Measurements from ENCODE around the gene POM121. TPM values are rescaled to one million over a fixed set of nuclear protein-coding genes. Genes with fewer than 3 reads are reported as not detected.
A peak's percentile ranks its signal among the peaks of the same experiment; 100 is the strongest.
"Not testable (repeated sequence)": the region's sequence is repeated elsewhere in the genome, so short reads cannot be mapped to it uniquely, and the experiment has no call there.

The POM121 gene
- total and polyA plus RNA-seq, 11 donors, result 8.3 to 23.2 (median 16.1) TPM

GRCh38 chr7:72982084-72982483 lies 57.2 kb downstream of the POM121 start:
- H3K4me1 ChIP-seq; H3K4me3 ChIP-seq; ATAC-seq; H3K9me3 ChIP-seq; H3K36me3 ChIP-seq; H3K27me3 ChIP-seq; intact Hi-C loops (cut with DNase I); H3K27ac ChIP-seq; DNase-seq: not testable (repeated sequence)
- WGBS, 4 donors, result 95 to 100% (median 97%) methylated on average over 1 to 7 of the region's 11 CpGs

DNA sequence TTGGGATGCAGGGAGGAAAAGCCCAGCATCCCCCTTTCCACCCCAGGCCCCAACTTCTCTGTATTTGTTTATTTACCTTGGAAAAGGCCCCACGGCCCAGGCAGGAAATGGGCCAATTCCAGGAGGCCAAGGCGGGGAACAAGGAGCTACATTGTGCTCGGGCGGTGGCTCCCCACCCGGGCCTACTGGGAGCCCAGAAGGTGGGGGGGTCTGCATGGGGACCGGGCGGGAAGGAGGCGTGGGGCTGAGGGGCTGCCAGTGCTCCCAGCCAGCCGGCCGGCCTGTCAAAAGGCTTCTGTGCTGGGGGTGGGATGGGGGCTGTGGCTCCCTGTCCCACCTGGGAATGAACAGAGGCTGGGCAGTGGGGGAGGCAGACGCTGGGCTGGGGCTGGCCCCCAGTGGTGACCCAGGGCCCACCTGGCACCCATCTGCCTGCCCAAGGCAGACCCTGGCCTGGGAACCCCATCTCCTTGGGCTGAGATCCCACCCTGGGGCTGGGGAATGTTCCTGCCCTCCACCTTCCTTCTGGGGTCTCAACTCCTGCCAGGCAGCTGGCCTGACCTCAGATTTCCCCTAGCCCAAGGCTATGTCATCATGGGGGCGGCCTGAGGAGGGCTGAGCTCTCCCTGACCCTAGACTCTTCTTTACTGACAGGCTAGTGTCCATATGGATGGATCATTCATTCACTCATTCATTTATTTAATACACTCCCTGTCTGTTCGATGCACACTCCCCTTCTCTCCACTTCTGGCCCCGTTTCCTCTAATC lies 65.4 kb downstream of the POM121 start:
- H3K27ac ChIP-seq, result peak overlapping the region in 1 of 12 donors; percentile 29
- WGBS, 4 donors, result 34 to 67% methylated on average over 9 to 10 of the region's 14 CpGs; no CpG with 5 or more reads in 2 of the 4 donors
- DNase-seq, result peak; percentile 18 to 63 (median 30)
- H3K27me3 ChIP-seq; intact Hi-C loops (cut with DNase I); H3K9me3 ChIP-seq; H3K4me3 ChIP-seq; H3K4me1 ChIP-seq; H3K36me3 ChIP-seq: not testable (repeated sequence)
- ATAC-seq, result peak; percentile 81 to 93 (median 86)

- H3K4me1 ChIP-seq; H3K27me3 ChIP-seq; intact Hi-C loops (cut with DNase I); H3K4me3 ChIP-seq; H3K36me3 ChIP-seq; H3K27ac ChIP-seq; H3K9me3 ChIP-seq; ATAC-seq: not testable (repeated sequence)
- WGBS, 4 donors, result 98 to 100% (median 99%) methylated on average over 6 to 8 of the region's 8 CpGs
- DNase-seq, result peak in 1 of 5 donors; percentile 2
These were observed 70.6 kb downstream of the POM121 start for GRCh38 chr7:72995484-72995883.

DNA sequence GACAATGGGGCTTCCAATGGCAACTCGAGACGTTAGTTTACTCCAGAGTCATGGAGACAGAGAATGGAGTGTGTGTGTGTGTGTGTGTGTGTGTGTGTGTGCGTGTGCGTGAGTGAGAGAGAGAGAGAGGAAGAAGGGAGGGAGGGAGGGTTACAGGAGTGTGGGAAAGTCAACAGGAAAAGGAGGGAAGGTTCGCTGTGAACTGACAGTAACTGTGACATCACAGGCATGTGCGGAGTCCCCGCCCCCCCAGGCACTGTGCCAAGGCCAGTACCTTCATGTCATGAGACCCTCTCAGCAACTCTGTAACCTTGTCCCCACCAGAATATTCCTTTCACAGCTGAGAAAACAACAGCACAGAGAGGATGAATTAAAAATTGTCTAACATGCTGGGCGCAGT lies 72.6 kb downstream of the POM121 start:
- H3K36me3 ChIP-seq; intact Hi-C loops (cut with DNase I); H3K9me3 ChIP-seq; H3K27me3 ChIP-seq; H3K4me1 ChIP-seq; H3K27ac ChIP-seq; H3K4me3 ChIP-seq: not testable (repeated sequence)
- WGBS, 4 donors, result 60 to 86% (median 70%) methylated on average over 1 to 4 of the region's 8 CpGs
- peak in 2 of 5 donors; percentile 8 to 19 for DNase-seq
- ATAC-seq, result peak; percentile 41 to 61 (median 52)

- H3K36me3 ChIP-seq, result not testable (repeated sequence)
- ATAC-seq, result peak in 3 of 4 donors; percentile 17 to 39 (median 20)
- no CpG with 5 or more reads among the region's 11 CpGs for WGBS, 4 donors
These were observed 73.1 kb downstream of the POM121 start for GRCh38 chr7:72997887-72998468.

More at GRCh38 chr7:72997887-72998468, 73.1 kb downstream of the POM121 start:
- intact Hi-C loops (cut with DNase I); H3K4me1 ChIP-seq; H3K27me3 ChIP-seq; H3K27ac ChIP-seq; H3K9me3 ChIP-seq; DNase-seq; H3K4me3 ChIP-seq: not testable (repeated sequence)

Other genes starting within 250 kb of the POM121 start
- gene TYW1B, start 96.9 kb upstream of the POM121 start, total RNA-seq, result 1 to 10 TPM in 8 of 9 donors, under 1 TPM in 1; 0.44 to 5.7 (median 1.9) TPM
- 1 to 10 TPM; 1.0 to 1.6 TPM for gene TYW1B, start 96.9 kb upstream of the POM121 start, polyA plus RNA-seq
- gene TRIM74, start 44.4 kb downstream of the POM121 start, total RNA-seq, result 1 to 10 TPM in 1 of 9 donors, under 1 TPM in 2, not detected in 6; 0.40 to 1.7 (median 0.64) TPM
- gene TRIM74, start 44.4 kb downstream of the POM121 start, polyA plus RNA-seq, result under 1 TPM; 0.06 to 0.46 TPM
- not detected for gene SPDYE8, start 104.7 kb downstream of the POM121 start, total RNA-seq
- not detected for gene SPDYE8, start 104.7 kb downstream of the POM121 start, polyA plus RNA-seq
- gene SPDYE11, start 132.8 kb downstream of the POM121 start, total RNA-seq, result not detected
- not detected for gene SPDYE11, start 132.8 kb downstream of the POM121 start, polyA plus RNA-seq
- gene SPDYE9, start 160.9 kb downstream of the POM121 start, total RNA-seq, result not detected
- gene SPDYE9, start 160.9 kb downstream of the POM121 start, polyA plus RNA-seq, result not detected

Measured in heart left ventricle (tissue), 16 donors.